NCI-H2227 (cell line): Measurements from ENCODE around the gene FGF1.

Source experiments
- DNase-seq: peaks from one replicate; lab custom pipeline; 2025; ENCODE audit not compliant: unreplicated experiment; lab: John Stamatoyannopoulos, UW

The FGF1 gene

DNA sequence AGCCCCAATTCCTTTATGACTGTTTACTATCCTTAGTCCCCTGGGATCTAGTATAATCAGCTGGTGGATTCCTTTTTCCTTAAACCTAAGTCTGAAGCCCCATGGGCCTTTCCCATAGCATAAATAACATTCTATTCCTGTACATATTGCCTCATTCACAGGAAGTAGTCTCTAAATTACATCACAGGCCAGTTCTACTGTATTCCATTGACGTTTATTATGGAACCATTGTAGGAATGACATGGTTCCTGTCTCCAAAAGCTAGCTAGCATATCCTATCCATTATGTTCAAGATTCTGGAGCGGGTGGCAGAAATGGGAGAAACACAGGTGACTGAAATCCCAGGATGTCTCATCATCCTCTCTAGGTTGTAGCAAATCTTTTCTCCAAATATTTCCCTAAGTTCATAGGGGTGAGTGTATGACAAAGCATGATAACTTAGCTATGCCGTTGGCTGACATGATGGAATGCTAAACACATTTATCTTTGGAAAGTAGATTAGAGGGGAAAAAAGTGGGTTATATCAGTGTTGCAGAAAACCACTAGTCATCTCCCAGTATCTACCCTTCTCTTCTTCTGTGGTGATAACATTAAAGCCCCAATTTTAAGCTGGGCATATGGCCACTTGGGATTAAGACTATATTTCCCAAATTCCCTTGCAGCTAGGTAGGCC lies 140.1 kb downstream of the FGF1 start:
- no peak for DNase-seq

DNA sequence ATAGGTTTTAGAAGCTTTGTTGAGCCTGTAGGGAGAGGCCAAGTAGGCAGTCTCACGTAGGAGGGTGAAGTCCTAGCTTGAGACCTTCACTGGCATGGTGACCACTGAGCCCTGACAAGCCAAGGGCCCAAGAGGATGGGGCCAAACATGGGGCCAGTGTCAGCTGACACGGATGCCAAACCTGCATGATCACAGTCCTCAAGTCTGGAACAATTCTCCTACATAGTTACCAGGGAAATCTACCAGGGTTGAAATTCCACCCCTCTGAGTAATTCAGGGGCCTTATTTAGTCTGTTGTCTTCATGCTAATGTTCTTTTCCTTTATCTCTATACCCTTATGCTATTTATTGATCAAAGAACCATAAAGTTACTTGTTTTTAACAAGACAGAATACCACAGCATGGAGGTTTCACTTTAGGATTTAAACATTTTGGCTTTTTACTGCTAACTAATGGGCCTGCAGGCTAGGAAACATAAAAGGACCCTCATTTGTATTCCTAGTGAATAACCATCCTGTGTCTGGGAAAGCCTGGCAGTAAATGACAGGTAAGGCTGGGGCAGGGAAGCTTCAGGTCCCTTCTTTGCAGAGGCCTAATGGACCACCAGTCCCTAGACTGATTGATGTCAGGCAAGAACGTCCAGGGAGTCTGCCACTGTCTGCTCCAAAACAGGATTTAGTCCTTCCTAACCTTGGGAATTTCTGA lies 140.8 kb downstream of the FGF1 start:
- DNase-seq = no peak

- DNase-seq = no peak
Observed at GRCh38 chr5:142544071-142544753, 141.7 kb downstream of the FGF1 start.

DNA sequence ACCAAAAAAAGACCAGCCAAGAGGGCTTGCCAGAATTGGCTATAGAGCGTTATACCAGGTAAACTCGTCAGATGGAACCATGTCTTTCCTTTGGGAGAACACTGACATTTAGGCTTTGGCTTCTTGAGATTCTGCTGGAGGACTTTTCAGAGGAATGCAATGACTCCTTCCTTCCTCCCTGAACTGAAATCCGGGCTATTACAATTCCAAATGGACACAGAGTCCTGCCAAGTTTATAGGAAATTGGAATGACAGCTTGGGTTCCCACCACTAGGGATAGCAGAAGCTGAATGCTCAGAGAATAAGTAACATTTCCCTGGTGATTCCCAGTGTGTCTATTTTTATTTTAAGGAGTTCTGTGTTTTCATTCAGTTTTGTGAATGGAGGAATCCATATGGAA lies 143.0 kb downstream of the FGF1 start:
- no peak for DNase-seq
